Endothelial cell of umbilical vein (primary cell): ENCODE measurements around the gene EIF4A3.

Experiments
- CTCF ChIP-seq, 2 donors: IDR thresholded peaks; 1 replicate in 1 of 2; 2 replicates in 1 of 2; pipeline ENCODE4 v1.5.1; 2011; ENCODE audit warnings: low read length in 2 of 2, mild to moderate bottlenecking in 2 of 2, moderate library complexity in 2 of 2, control low read depth in 1 of 2, inconsistent platforms in 1 of 2, low read depth in 1 of 2; ENCODE audit not compliant: insufficient read depth in 1 of 2; ENCODE audit errors: extremely low read depth in 1 of 2
- EZH2 ChIP-seq: IDR thresholded peaks from 2 replicates; pipeline ENCODE4 v1.6.1; 2012; ENCODE audit warnings: borderline replicate concordance, low read depth, mild to moderate bottlenecking, moderate library complexity, low read length, inconsistent platforms; ENCODE audit not compliant: severe bottlenecking
- MAX ChIP-seq: IDR thresholded peaks from 2 replicates; pipeline ENCODE4 v1.6.1; 2011; ENCODE audit not compliant: insufficient read depth, insufficient read length
- POLR2AphosphoS5 ChIP-seq: IDR thresholded peaks from 2 replicates; pipeline ENCODE4 v1.6.1; 2012; ENCODE audit warnings: low read depth, mild to moderate bottlenecking, control low read depth, low read length, moderate library complexity; ENCODE audit not compliant: insufficient read depth

GRCh38 chr17:80163336-80163735 is 16.4 kb upstream of the EIF4A3 start:
- no peak for TF ChIP-seq EZH2
- no peak for TF ChIP-seq POLR2AphosphoS5
- no peak for TF ChIP-seq CTCF (IDR thresholded peaks at IDR 0.05; ENCODE audit: extremely low read depth in 1 of 2, insufficient read depth in 1 of 2, low read depth in 1 of 2, low read length in 2 of 2)
- no peak for TF ChIP-seq MAX
